Measurements from ENCODE around the gene HNRNPF. TPM values are rescaled to one million over a fixed set of nuclear protein-coding genes. Genes with fewer than 3 reads are reported as not detected.
A peak's percentile ranks its signal among the peaks of the same experiment; 100 is the strongest.

Gene HNRNPF
- total and polyA plus RNA-seq, 12 donors: 26.4 to 113 (median 74.3) TPM

DNA sequence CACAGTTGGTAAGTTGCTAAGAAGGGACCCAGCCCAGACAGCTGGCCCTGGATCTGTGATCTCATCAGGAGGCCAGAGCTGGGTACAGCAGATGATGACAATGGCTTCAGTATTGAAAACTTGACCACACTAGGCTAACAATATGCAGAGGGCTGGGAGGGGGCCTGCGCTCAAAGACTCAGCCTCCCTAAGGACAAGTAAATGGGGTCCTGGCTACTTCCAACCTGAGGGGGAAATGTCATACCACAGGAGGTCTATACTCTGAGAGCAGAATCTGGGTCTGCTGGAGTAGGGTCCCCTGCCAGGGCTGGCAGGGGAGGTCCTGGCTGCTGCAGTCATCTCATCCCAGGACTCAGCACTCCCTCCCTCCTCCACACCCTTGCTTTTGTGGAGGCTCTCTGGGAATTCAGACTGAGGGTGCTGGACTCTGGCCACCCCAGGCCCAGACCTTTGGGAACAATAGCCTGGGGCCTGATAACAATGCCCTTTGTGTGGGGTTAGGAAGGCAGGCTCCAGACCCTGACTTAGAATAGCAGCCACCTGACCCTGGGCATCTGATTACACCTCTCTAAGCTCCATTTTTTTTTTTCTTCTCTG lies 36.1 kb downstream of the HNRNPF start:
- peak overlapping the region in 1 of 10 donors; percentile 9 for H3K27ac ChIP-seq
- WGBS, 2 donors: 100% methylated on average over 1 of the region's 1 CpG

DNA sequence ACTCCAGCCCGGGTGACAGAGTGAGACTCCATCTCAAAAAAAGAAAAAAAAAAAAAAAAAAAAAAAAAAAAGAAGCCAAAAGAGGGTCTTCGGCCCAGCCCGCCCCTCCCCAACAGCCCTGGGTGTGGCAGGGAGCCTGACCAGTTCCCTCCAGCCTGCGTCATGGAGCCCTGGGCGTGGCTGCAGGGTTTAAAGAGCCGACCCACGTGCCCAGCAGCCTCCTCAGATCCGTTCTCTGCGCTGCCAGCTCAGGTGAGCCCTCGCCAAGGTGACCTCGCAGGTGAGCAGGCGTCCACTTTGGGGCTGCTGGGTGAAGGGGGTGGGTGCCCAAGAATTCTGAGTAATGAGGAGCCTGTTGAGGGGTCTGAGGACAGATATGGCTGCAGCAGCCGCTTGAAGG lies 37.6 kb downstream of the HNRNPF start, which contains the start of gene FXYD4:
Gene FXYD4, plus strand, starts transcription at position 219 of the 400 bp plus-strand sequence. CDS start 2,111 bp downstream, outside the sequence.
- no peak for DNase-seq
- H3K27me3 ChIP-seq: no peaks in the 10 kb centered on the region
- WGBS, 2 donors: 83 to 93% methylated on average over 13 of the region's 13 CpGs
- TF ChIP-seq, protein P1, sequence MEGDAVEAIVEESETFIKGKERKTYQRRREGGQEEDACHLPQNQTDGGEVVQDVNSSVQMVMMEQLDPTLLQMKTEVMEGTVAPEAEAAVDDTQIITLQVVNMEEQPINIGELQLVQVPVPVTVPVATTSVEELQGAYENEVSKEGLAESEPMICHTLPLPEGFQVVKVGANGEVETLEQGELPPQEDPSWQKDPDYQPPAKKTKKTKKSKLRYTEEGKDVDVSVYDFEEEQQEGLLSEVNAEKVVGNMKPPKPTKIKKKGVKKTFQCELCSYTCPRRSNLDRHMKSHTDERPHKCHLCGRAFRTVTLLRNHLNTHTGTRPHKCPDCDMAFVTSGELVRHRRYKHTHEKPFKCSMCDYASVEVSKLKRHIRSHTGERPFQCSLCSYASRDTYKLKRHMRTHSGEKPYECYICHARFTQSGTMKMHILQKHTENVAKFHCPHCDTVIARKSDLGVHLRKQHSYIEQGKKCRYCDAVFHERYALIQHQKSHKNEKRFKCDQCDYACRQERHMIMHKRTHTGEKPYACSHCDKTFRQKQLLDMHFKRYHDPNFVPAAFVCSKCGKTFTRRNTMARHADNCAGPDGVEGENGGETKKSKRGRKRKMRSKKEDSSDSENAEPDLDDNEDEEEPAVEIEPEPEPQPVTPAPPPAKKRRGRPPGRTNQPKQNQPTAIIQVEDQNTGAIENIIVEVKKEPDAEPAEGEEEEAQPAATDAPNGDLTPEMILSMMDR (IDR thresholded peaks at IDR 0.05): no peak
- no peaks in the 10 kb centered on the region for H3K9me3 ChIP-seq
- no peak within 1 kb of the TSS for H3K27ac ChIP-seq
- H3K4me3 ChIP-seq: no peak within 1 kb of the TSS
- no peaks in the 10 kb centered on the region for H3K36me3 ChIP-seq
- ATAC-seq: no peak
- peaks cover 0 to 16% (median 8%) of the 10 kb centered on the region in 9 donors for H3K4me1 ChIP-seq
- intact Hi-C loops (cut with DNase I): no loop called here

More for the DNA sequence above, 36.1 kb downstream of the HNRNPF start:
- ATAC-seq (peak in 5 of 8 donors; percentile 29 to 74 (median 52)), DNase-seq (no peak)
- Histone ChIP-seq H3K4me3 (no peak overlapping the region), H3K27me3 (no peaks in the 10 kb centered on the region), H3K4me1 (peaks cover 0 to 16% (median 8%) of the 10 kb centered on the region in 9 donors), H3K9me3 (no peaks in the 10 kb centered on the region), H3K36me3 (no peaks in the 10 kb centered on the region)
- intact Hi-C loops (cut with DNase I): no loop called here
- TF ChIP-seq, protein P1 (IDR thresholded peaks at IDR 0.05): no peak

DNA sequence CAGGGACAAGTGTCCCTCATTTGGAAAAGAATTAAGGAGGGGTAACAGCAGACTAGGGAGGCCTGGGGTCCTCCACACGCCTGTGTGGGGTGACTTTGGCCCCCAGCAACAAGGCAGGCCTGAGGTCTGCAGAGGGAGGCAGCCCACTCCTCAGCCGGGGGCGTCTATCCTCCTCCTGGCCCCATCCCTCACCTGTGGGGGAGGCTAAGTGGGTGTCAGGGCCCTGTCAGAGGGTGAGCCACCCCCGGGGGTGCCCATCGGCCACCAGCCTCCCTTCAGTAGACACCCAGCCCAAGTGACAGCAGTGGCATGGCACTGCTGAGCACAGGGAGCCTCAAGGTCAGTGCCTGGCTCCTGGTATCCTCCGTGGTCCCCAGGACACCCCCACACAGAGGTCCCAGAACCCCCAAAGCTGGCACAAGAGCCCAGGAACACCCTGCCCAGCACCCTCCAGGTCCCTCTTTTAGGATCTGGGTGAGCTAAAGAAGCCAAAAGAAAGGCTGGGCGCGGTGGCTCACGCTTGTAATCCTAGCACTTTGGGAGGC lies 38.2 kb downstream of the HNRNPF start:
- Histone ChIP-seq H3K27ac (no peak overlapping the region), H3K9me3 (no peaks in the 10 kb centered on the region), H3K4me1 (peaks cover 0 to 16% (median 8%) of the 10 kb centered on the region in 9 donors), H3K4me3 (no peak overlapping the region), H3K36me3 (no peaks in the 10 kb centered on the region), H3K27me3 (no peaks in the 10 kb centered on the region)
- DNase-seq (no peak), ATAC-seq (peak in 1 of 8 donors; percentile 33)
- intact Hi-C loops (cut with DNase I): no loop called here
- WGBS, 2 donors: 85 to 92% methylated on average over 9 of the region's 9 CpGs
- TF ChIP-seq, protein P1 (IDR thresholded peaks at IDR 0.05): no peak

DNA sequence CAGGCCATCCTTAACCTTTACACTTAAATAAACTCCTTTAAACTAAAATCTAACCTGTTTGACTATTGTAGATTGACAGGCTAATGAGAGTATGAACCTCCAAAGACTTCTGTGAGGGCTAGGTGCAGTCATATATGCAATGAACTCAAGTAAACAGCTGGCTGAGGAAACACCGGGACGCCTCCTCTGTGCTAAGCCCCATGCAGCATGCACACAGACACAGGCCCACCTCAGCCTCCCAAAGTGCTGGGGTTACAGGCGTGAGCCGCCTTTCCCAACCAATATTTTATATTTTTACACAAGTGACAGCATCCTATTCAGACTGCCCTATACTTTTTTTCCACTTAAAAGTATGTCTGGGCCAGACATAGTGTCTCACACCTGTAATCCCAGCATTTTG lies 39.1 kb downstream of the HNRNPF start:
- H3K9me3 ChIP-seq: no peaks in the 10 kb centered on the region
- TF ChIP-seq, protein P1 (IDR thresholded peaks at IDR 0.05): no peak
- H3K4me3 ChIP-seq: no peak overlapping the region
- intact Hi-C loops (cut with DNase I): no loop called here
- H3K4me1 ChIP-seq: peaks cover 0 to 16% (median 8%) of the 10 kb centered on the region in 9 donors
- H3K27me3 ChIP-seq: no peaks in the 10 kb centered on the region
- H3K27ac ChIP-seq: no peak overlapping the region
- 85 to 95% methylated on average over 4 of the region's 4 CpGs for WGBS, 2 donors
- no peaks in the 10 kb centered on the region for H3K36me3 ChIP-seq
- ATAC-seq (no peak), DNase-seq (no peak)
